Measurements from ENCODE around the gene STIM1. TPM values are rescaled to one million over a fixed set of nuclear protein-coding genes. Genes with fewer than 3 reads are reported as not detected.

STIM1 gene
- total and polyA plus RNA-seq, 7 donors: 52.1 to 147 (median 109) TPM

- intact Hi-C loops (cut with DNase I): loop anchor here in 1 of 2 donors (2.0 kb wide), 1 partner anchor 218 kb away; no protein-coding TSS in a partner anchor
- DNase-seq (no peak), ATAC-seq (peak in 2 of 4 donors; percentile 0 to 2)
- Histone ChIP-seq H3K9me3 (no peaks in the 10 kb centered on the region), H3K36me3 (ENCODE audit: insufficient read depth in 1 of 2, low read depth in 1 of 2) (no peaks in the 10 kb centered on the region), H3K27me3 (ENCODE audit: insufficient read depth in 3 of 3, low read length in 2 of 3) (no peaks in the 10 kb centered on the region), H3K4me3 (peak overlapping the region; percentile 90), H3K27ac (peak overlapping the region; percentile 99), H3K4me1 (peaks cover 45% of the 10 kb centered on the region)
- 18 to 25% (median 19%) methylated on average over 7 of the region's 7 CpGs for WGBS, 3 donors
- TF ChIP-seq CTCF (IDR thresholded peaks at IDR 0.05): no peak
Measured at GRCh38 chr11:3854660-3854976, 846 bp upstream of the STIM1 start.

- Histone ChIP-seq H3K4me1 (peaks cover 58% of the 10 kb centered on the region), H3K27ac (peak overlapping the region; percentile 99), H3K4me3 (peak overlapping the region; percentile 90), H3K27me3 (ENCODE audit: insufficient read depth in 3 of 3, low read length in 2 of 3) (no peaks in the 10 kb centered on the region), H3K36me3 (ENCODE audit: insufficient read depth in 1 of 2, low read depth in 1 of 2) (no peaks in the 10 kb centered on the region), H3K9me3 (no peaks in the 10 kb centered on the region)
- TF ChIP-seq CTCF (IDR thresholded peaks at IDR 0.05): no peak
- peak; percentile 63 to 87 for DNase-seq
- intact Hi-C loops (cut with DNase I): loop anchor here (1.0 to 5.0 kb wide), 4 partner anchors 51 to 217 kb away; no protein-coding TSS in a partner anchor
- peak; percentile 28 to 49 (median 44) for ATAC-seq
- WGBS, 3 donors: 0 to 2% (median 1%) methylated on average over 25 to 40 of the region's 40 CpGs
Measured at GRCh38 chr11:3855808-3856491, 486 bp downstream of the STIM1 start.

DNA sequence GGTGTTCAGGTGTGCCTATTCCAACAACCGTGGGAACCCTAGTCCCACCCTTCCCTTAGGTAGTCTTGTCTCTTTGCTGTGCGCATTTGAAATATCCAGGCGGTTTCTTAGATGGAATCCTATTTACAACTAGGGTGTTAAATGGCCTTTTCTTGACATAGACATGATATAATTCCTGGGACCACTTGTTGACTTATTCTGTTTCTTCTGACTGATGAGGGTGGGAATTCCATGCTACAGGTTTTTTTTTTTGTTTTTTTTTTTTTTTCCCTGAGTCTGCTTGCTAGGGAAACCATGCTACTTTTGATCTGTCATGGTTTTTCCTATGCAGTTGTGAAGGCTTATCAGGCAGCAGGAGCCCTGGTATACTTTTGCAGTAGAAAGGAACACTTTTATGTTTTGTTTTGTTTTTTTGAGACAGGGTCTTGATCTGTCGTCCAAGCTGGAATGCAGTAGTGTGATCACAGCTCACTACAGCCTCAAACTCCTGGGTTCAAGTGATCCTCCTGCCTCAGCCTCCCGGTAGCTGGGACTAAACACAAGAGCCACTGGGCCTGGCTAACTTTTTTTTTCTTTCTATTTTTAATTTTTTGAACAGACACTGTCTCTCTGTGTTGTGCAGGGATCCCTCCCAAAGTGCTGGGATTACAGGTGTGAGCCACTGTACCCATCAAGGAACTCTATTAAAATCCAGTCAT is 1.5 kb downstream of the STIM1 start:
- DNase-seq (no peak), ATAC-seq (no peak)
- H3K9me3 ChIP-seq: no peaks in the 10 kb centered on the region
- peak overlapping the region; percentile 90 for H3K4me3 ChIP-seq
- 31 to 51% (median 31%) methylated on average over 5 of the region's 5 CpGs for WGBS, 3 donors
- H3K4me1 ChIP-seq: peaks cover 68% of the 10 kb centered on the region
- TF ChIP-seq CTCF (IDR thresholded peaks at IDR 0.05): no peak
- no peaks in the 10 kb centered on the region for H3K27me3 ChIP-seq (ENCODE audit: insufficient read depth in 3 of 3, low read length in 2 of 3)
- intact Hi-C loops (cut with DNase I): loop anchor here (5.0 kb wide), 2 partner anchors 50 to 90 kb away; no protein-coding TSS in a partner anchor
- no peaks in the 10 kb centered on the region for H3K36me3 ChIP-seq (ENCODE audit: insufficient read depth in 1 of 2, low read depth in 1 of 2)
- H3K27ac ChIP-seq: peak overlapping the region; percentile 99

- Histone ChIP-seq H3K4me1 (peaks cover 72% of the 10 kb centered on the region), H3K27ac (peak overlapping the region; percentile 99), H3K27me3 (ENCODE audit: insufficient read depth in 3 of 3, low read length in 2 of 3) (no peaks in the 10 kb centered on the region), H3K9me3 (no peaks in the 10 kb centered on the region), H3K4me3 (peak overlapping the region; percentile 90), H3K36me3 (ENCODE audit: insufficient read depth in 1 of 2, low read depth in 1 of 2) (no peaks in the 10 kb centered on the region)
- TF ChIP-seq CTCF (IDR thresholded peaks at IDR 0.05): no peak
- DNase-seq (no peak), ATAC-seq (no peak)
- intact Hi-C loops (cut with DNase I): loop anchor here (5.0 kb wide), 2 partner anchors 50 to 90 kb away; no protein-coding TSS in a partner anchor
Measured at GRCh38 chr11:3857628-3858027, 2.2 kb downstream of the STIM1 start.

All from psoas muscle (tissue), 8 donors.